Fibroblast of skin of right quadriceps (primary cell): ENCODE measurements around the gene STX8.
A peak's percentile ranks its signal among the peaks of the same experiment; 100 is the strongest.
"Not testable (repeated sequence)": the region's sequence is repeated elsewhere in the genome, so short reads cannot be mapped to it uniquely, and the experiment has no call there.

Experiments used
- DNase-seq: peaks from one replicate; pipeline ENCODE4 v3.0.0-alpha.2; 2013

The STX8 gene, protein sequence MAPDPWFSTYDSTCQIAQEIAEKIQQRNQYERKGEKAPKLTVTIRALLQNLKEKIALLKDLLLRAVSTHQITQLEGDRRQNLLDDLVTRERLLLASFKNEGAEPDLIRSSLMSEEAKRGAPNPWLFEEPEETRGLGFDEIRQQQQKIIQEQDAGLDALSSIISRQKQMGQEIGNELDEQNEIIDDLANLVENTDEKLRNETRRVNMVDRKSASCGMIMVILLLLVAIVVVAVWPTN

GRCh38 chr17:9575381-9576101 is at the start of gene STX8:
Gene STX8, minus strand, starts transcription at chr17:9575820. Its CDS starts 12 bp downstream, at chr17:9575808.
- DNase-seq: peak; percentile 87

DNA sequence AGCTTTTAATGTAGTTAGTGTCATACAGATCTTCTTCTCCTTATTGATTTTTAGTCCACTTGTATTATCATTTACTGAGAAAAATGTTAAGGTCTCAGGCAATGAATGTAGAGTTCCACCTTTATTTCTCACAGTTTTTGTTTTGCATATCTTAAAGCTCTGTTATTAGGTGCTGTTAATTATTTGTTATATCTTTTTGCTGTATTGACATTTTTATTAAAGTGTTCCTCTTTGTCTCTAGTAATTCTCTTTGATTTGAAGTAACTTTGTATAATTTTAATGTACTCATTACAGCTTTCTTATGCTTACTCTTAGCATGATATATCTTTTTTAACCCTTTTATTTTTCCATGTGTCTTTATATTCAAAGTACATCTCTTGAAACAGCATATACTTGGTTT is 47.3 kb upstream of the STX8 start:
- no peak for DNase-seq

DNA sequence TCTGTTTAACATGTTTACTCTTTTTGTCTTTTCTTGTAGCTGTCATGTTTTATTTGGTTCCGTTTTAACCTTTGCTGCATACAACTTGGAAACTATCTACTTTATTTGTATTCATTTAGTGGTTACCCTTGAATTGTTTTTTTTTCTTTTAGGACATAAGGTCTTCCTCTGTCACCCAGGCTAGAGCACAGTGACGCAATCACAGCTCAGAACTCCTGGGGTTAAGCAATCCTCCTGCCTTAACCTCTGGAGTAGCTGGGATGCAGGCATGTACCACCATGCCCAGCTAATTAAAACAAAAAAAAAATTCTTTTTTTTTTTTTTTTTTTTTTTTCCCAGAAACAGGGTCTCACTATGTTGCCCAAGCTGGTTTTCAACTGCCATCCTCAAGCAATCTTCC is 39.9 kb upstream of the STX8 start:
- no peak for DNase-seq

- DNase-seq: no peak
These were observed 36.4 kb upstream of the STX8 start for GRCh38 chr17:9612006-9612405.

DNA sequence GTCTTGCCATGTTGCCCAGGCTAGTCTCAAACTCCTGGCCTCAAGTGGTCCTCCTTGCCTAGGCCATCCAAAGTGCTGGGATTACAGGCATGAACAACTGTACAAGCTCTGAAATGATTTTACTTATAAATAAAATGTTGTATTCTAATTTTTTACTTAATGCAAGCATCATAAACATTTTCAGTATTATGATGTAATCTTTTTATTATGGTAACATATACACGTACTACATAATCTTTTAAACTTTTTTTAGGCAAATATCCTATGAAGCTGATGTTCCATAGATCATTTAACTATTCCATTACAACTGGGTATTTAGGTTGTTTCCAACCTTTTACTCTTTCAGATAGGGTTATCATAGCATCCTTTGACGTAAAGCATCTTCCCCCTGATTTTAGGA is 35.9 kb upstream of the STX8 start:
- no peak for DNase-seq

GRCh38 chr17:9607058-9607457 is 31.4 kb upstream of the STX8 start:
- DNase-seq: not testable (repeated sequence)

- no peak for DNase-seq
These were observed 30.8 kb upstream of the STX8 start for GRCh38 chr17:9606453-9606852.

DNA sequence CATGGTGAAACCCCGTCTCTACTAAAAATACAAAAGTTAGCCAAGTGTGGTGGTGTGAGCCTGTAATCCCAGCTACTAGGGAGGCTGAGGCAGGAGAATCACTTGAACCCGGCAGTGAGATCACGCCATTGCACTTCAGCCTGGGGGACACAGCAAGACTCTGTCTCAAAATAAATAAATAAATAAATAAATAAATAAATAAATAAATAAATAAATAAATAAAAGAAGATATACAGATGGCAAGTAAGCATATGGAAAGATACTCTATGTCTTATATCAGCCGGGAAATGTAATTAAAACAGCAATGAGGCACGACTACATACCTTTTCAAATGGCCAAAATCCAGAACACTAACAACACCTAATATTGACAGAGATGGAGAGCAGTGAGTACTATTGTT is 29.0 kb upstream of the STX8 start:
- DNase-seq: not testable (repeated sequence)

DNA sequence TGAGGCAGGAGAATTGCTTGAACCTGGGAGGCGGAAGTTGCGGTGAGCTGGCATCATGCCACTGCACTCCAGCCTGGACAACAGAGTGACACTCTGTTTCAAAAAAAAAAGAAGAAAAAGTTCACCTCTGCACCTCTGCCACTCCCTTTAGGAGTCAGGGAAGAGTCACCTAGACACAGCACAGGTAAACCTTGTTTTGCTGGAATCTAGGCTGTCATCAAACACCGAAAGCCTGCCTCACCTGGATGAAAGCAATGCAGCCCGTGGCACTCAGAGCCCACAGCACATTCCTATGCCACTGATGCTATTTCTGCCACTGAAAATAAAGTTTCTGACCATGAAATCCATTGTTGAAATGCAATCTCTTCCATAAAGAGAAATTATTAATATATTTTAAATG is 23.0 kb upstream of the STX8 start:
- no peak for DNase-seq

- not testable (repeated sequence) for DNase-seq
These were observed 22.0 kb upstream of the STX8 start for GRCh38 chr17:9597638-9598037.

DNA sequence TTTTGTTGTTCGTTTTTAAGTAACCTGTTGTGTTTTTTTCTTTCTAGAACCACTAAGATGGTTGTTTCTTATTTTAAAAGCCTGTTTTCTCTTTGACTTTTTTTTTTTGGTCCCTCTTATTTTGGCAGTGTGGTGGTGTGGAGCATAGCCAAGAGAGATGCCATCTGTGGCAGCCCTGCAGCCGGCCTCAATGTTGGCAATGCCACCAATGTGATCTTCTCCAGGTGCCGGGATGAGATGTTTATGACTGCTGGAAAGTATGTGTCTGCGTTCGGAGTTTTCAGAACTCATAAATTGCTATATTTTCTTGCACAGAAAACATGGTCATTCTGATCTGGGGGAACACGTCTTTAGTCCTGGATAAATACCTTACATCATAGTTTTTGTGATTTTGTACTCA is 18.4 kb upstream of the STX8 start:
- DNase-seq: no peak

- DNase-seq: no peak
These were observed 12.5 kb upstream of the STX8 start for GRCh38 chr17:9587969-9588656.

DNA sequence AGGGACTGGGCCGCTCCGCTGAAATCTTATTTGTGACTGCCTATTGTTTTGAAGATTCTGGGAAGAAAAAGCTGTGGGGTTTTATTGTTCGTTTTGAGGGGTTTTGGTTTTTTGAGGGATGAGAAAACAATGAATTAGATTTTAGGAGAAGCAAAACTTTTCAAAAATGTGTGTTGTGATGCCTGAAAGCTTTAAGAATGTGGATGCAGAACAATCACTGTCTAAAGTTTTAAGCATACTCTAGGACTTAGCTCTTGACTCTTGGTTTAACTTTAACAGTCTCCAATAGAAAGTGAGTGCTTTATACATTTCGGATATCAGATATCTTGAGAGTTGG is 1.7 kb upstream of the STX8 start:
- DNase-seq: no peak

GRCh38 chr17:9576521-9577372 is 1.1 kb upstream of the STX8 start, which contains the start of gene CFAP52:
Gene CFAP52, plus strand, starts transcription at chr17:9576642. Its CDS starts 54 bp downstream, at chr17:9576696.
- DNase-seq: peak; percentile 74

DNA sequence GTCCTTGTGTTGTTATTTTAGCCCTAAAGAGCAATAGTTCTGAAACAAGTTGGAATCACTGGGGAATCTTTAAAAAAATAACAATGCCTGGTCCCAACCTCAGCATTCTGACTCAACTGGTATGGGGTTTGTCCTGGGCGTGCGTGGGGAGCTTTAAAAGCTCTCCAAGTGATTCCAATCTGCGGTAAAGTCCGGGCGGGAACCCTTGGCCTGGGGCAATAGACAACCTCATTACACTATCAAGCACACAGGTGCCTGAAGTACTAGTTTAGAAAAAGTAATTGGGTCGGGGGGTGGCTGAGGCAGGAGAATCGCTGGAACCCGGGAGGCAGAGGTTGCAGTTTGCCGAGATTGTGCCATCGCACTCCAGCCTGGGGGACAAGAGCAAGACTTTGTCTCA is 4.4 kb downstream of the STX8 start:
- DNase-seq: no peak

- DNase-seq: no peak
These were observed 6.5 kb downstream of the STX8 start for GRCh38 chr17:9568957-9569588.

- no peak for DNase-seq
These were observed 7.6 kb downstream of the STX8 start for GRCh38 chr17:9568004-9568403.

- not testable (repeated sequence) for DNase-seq
These were observed 8.9 kb downstream of the STX8 start for GRCh38 chr17:9566739-9567138.

GRCh38 chr17:9566067-9566466 is 9.6 kb downstream of the STX8 start:
- DNase-seq: peak; percentile 25

GRCh38 chr17:9564104-9564503 is 11.5 kb downstream of the STX8 start:
- DNase-seq: no peak

DNA sequence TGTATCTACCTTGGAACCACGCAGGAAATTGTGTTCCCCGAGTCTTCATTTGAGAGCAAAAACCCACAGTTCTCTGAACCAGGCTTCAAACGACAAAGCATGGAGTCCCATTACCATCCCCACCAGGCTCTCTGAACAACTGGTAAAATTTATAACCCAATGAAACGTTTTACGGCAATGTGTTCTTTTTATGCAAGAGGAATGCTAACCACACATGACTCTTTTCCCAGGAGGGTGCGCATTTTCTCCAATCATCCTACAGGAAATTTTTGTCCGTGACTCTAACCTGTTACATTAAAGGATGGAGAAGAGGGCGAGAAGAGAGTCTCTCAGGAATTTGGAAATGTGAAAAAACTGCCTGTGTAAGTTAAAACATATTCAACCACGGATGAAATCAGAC is 17.8 kb downstream of the STX8 start:
- peak; percentile 93 for DNase-seq

- DNase-seq: peak; percentile 43
These were observed 18.4 kb downstream of the STX8 start for GRCh38 chr17:9557161-9557755.
